LNCaP clone FGC (cell line): ENCODE results near the gene FBXO48.

Source experiments
- DNase-seq: peaks from one replicate; pipeline ENCODE4 v3.0.0-alpha.2; 2011; ENCODE audit warnings: low read depth
- H3K4me3 ChIP-seq: 2 replicates; pipeline ENCODE4 v1.5.1; 2011; ENCODE audit warnings: mild to moderate bottlenecking, low read depth, low read length, control low read depth
- CTCF ChIP-seq: IDR thresholded peaks from 2 replicates; pipeline ENCODE4 v1.5.1; 2012; ENCODE audit warnings: mild to moderate bottlenecking; ENCODE audit not compliant: control insufficient read depth, insufficient read depth; ENCODE audit errors: extremely low read depth

The FBXO48 gene

GRCh38 chr2:68414452-68414851, 52.6 kb downstream of the FBXO48 start:
- H3K4me3 ChIP-seq, result no peak overlapping the region
- no peak for DNase-seq
- TF ChIP-seq CTCF, result no peak

GRCh38 chr2:68413466-68413865, 53.6 kb downstream of the FBXO48 start:
- TF ChIP-seq CTCF, result no peak
- no peak overlapping the region for H3K4me3 ChIP-seq
- no peak for DNase-seq

GRCh38 chr2:68412127-68412819, 54.8 kb downstream of the FBXO48 start:
- no peak for DNase-seq

DNA sequence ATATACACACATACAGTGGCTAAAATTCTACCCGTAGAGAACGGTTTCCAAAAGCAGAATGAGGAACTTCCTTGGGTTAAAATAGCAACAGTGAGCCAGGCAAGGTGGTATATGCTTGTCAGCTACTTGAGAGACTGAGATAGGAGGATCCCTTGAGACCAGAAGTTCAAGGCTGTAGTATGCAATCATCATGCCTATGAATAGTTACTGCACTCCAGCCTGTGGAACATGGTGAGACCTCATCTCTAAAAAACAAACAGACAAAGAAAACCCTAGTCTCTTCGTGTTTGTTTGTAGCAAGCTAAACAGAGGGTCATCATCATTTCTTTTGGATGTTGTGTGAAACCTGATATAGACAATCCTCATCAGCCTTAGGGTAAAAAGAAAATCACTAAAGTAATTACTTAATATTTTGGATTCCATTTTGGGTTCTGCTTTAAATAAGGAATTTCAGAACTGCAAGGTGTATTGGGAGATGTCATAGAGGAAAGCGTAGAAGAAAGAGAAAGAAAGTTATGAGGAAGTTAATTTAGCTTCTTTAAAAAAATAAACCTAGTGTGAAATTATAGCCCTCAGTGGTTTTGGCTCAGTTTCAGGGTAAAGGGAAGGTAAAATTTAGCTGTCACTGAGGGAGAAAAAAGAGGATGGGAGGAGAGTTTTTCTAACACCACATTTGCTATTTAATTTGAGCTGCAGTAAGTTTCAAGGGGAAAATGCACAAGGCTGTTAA, 55.5 kb downstream of the FBXO48 start:
- DNase-seq, result no peak
- TF ChIP-seq CTCF, result no peak
- H3K4me3 ChIP-seq, result no peak overlapping the region

More at GRCh38 chr2:68412127-68412819, 54.8 kb downstream of the FBXO48 start:
- no peak overlapping the region for H3K4me3 ChIP-seq
- no peak for TF ChIP-seq CTCF
